ENCODE results near the gene CD63.

CD63 gene

GRCh38 chr12:55720894-55721444 is 7.8 kb downstream of the CD63 start (continued):
- TF ChIP-seq, protein P1, sequence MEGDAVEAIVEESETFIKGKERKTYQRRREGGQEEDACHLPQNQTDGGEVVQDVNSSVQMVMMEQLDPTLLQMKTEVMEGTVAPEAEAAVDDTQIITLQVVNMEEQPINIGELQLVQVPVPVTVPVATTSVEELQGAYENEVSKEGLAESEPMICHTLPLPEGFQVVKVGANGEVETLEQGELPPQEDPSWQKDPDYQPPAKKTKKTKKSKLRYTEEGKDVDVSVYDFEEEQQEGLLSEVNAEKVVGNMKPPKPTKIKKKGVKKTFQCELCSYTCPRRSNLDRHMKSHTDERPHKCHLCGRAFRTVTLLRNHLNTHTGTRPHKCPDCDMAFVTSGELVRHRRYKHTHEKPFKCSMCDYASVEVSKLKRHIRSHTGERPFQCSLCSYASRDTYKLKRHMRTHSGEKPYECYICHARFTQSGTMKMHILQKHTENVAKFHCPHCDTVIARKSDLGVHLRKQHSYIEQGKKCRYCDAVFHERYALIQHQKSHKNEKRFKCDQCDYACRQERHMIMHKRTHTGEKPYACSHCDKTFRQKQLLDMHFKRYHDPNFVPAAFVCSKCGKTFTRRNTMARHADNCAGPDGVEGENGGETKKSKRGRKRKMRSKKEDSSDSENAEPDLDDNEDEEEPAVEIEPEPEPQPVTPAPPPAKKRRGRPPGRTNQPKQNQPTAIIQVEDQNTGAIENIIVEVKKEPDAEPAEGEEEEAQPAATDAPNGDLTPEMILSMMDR (tag by site-specific recombination; IDR thresholded peaks at IDR 0.05): peak; percentile 67; the same call in 1 of the 2 replicates
- TF ChIP-seq ZNF654 (tag by site-specific recombination; IDR thresholded peaks at IDR 0.05; ENCODE audit: low read depth) (peak; percentile 30), HOXA7 (CRISPR knock-in tag; IDR thresholded peaks at IDR 0.05; ENCODE audit: borderline replicate concordance) (no peak), ZNF768 (tag by site-specific recombination; IDR thresholded peaks at IDR 0.05) (no peak), ZNF555 (tag by site-specific recombination; conservative IDR thresholded peaks at IDR 0.05) (no peak), ZNF140 (tag by site-specific recombination; IDR thresholded peaks at IDR 0.05) (no peak), ZNF211 (tag by site-specific recombination; IDR thresholded peaks at IDR 0.05; ENCODE audit: low read depth) (no peak), EGR2 (tag by site-specific recombination; IDR thresholded peaks at IDR 0.05; ENCODE audit: low read depth) (peak; percentile 32; the same call in 1 of the 2 replicates), ZBTB48 (tag by site-specific recombination; IDR thresholded peaks at IDR 0.05) (peak; percentile 79), ZNF600 (tag by site-specific recombination; IDR thresholded peaks at IDR 0.05) (0 out of 2 replicates have a peak, but pooled peaks have one; percentile 39), KLF1 (tag by site-specific recombination; IDR thresholded peaks at IDR 0.05) (no peak)
- TF ChIP-seq, protein P2, sequence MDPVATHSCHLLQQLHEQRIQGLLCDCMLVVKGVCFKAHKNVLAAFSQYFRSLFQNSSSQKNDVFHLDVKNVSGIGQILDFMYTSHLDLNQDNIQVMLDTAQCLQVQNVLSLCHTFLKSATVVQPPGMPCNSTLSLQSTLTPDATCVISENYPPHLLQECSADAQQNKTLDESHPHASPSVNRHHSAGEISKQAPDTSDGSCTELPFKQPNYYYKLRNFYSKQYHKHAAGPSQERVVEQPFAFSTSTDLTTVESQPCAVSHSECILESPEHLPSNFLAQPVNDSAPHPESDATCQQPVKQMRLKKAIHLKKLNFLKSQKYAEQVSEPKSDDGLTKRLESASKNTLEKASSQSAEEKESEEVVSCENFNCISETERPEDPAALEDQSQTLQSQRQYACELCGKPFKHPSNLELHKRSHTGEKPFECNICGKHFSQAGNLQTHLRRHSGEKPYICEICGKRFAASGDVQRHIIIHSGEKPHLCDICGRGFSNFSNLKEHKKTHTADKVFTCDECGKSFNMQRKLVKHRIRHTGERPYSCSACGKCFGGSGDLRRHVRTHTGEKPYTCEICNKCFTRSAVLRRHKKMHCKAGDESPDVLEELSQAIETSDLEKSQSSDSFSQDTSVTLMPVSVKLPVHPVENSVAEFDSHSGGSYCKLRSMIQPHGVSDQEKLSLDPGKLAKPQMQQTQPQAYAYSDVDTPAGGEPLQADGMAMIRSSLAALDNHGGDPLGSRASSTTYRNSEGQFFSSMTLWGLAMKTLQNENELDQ (tag by site-specific recombination; IDR thresholded peaks at IDR 0.05; ENCODE audit: low read depth): no peak

GRCh38 chr12:55720071-55720564 is 8.7 kb downstream of the CD63 start, which contains the start of gene RDH5:
TSS of gene RDH5 (plus strand) at chr12:55720393. CDS start at chr12:55721185, 792 bp downstream.
- ChIA-PET POLR2A (interaction anchor here (0.7 to 1.7 kb wide), 3 partner anchors 9 to 19 kb away, joined by 3 to 7 read pairs (median 4); partner anchors contain the start of gene CD63), CTCF (interaction anchor here (0.6 to 7.0 kb wide), 9 partner anchors 10 to 106 kb away, joined by 3 to 127 read pairs (median 6); partner anchors contain the start of gene ITGA7)
- TF ChIP-seq ZSCAN23 (tag by site-specific recombination; IDR thresholded peaks at IDR 0.05): no peak
- peak; percentile 86 for TF ChIP-seq EGR2 (tag by site-specific recombination; IDR thresholded peaks at IDR 0.05; ENCODE audit: low read depth)
- TF ChIP-seq ZFHX2 (tag by site-specific recombination; conservative IDR thresholded peaks at IDR 0.05): peak; percentile 73
- peaks cover 0 to 46% of the 10 kb centered on the region in 2 experiments; a peak in 1 of 3 replicates for H3K36me3 ChIP-seq (ENCODE audit: control insufficient read depth in 2 of 2, insufficient read depth in 1 of 2, low read length in 2 of 2)
- H3K9me3 ChIP-seq (ENCODE audit: control insufficient read depth, insufficient read depth, low read depth, low read length): no peaks in the 10 kb centered on the region
- peaks cover 13% of the 10 kb centered on the region; the same call in 1 of the 2 replicates for H3K4me1 ChIP-seq (ENCODE audit: control insufficient read depth, insufficient read depth, low read length)
- no peak within 1 kb of the TSS for H3K4me3 ChIP-seq (ENCODE audit: low read depth, low read length)
- no peak within 1 kb of the TSS for H3K27ac ChIP-seq (ENCODE audit: extremely low read depth, low read depth, low read length)

DNA sequence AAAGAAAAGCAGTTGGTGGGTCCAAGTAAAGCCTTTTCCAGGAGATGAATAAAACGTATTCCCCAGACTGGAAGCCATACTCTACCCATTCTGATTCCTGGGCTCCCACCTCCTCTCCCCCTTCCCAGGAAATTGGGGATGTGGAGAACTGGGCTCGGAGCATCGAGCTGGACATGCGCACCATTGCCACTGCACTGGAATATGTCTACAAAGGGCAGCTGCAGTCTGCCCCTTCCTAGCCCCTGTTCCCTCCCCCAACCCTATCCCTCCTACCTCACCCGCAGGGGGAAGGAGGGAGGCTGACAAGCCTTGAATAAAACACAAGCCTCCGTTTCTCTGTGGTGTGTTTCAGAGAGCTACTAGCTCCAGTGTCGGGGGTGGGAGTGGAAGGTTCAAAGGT is 9.4 kb downstream of the CD63 start:
- peaks cover 0 to 38% of the 10 kb centered on the region in 2 experiments; a peak in 1 of 3 replicates for H3K36me3 ChIP-seq (ENCODE audit: control insufficient read depth in 2 of 2, insufficient read depth in 1 of 2, low read length in 2 of 2)
- H3K4me1 ChIP-seq (ENCODE audit: control insufficient read depth, insufficient read depth, low read length): peaks cover 13% of the 10 kb centered on the region; the same call in 1 of the 2 replicates
- ChIA-PET CTCF (interaction anchor here (0.6 to 7.0 kb wide), 10 partner anchors 11 to 253 kb away, joined by 3 to 127 read pairs (median 4); a partner anchor contains a TSS), POLR2A (interaction anchor here (1.7 kb wide), 1 partner anchor 10 kb away, joined by 7 read pairs; the partner anchor contains the start of gene CD63)
- H3K4me3 ChIP-seq (ENCODE audit: low read depth, low read length): no peak overlapping the region
- TF ChIP-seq TCF7L2 (IDR thresholded peaks at IDR 0.05; ENCODE audit: borderline replicate concordance, low read depth, low read length): no peak
- TF ChIP-seq ZNF302 (tag by site-specific recombination; IDR thresholded peaks at IDR 0.05; ENCODE audit: low read depth): no peak
- no peaks in the 10 kb centered on the region for H3K9me3 ChIP-seq (ENCODE audit: control insufficient read depth, insufficient read depth, low read depth, low read length)
- H3K27ac ChIP-seq (ENCODE audit: extremely low read depth, low read depth, low read length): no peak overlapping the region
